ENCODE measurements around the gene MRPS14. TPM values are rescaled to one million over a fixed set of nuclear protein-coding genes. Genes with fewer than 3 reads are reported as not detected.

MRPS14 gene
- polyA plus RNA-seq, 1 experiment: 22.4 TPM

GRCh38 chr1:174999216-174999935 is 23.8 kb downstream of the MRPS14 start:
- ChIA-PET CTCF (interaction anchor here (0.6 to 1.9 kb wide), 20 partner anchors 10 to 245 kb away, joined by 3 to 10 read pairs (median 3); partner anchors contain the start of gene MRPS14), POLR2A (interaction anchor here (0.7 to 1.3 kb wide), 3 partner anchors 11 to 210 kb away, joined by 3 to 5 read pairs (median 3); partner anchors contain the start of gene MRPS14)
- TF ChIP-seq CTCF (IDR thresholded peaks at IDR 0.05; ENCODE audit: insufficient read depth, low read depth, low read length): no peak
- Histone ChIP-seq H3K36me3 (ENCODE audit: control insufficient read depth, insufficient read depth, low read length) (no peaks in the 10 kb centered on the region), H3K4me3 (ENCODE audit: low read depth, low read length) (peak overlapping the region; percentile 94), H3K27me3 (ENCODE audit: control insufficient read depth, insufficient read depth, low read length) (no peaks in the 10 kb centered on the region)
- peak; percentile 99 for DNase-seq (ENCODE audit: low read depth)

GRCh38 chr1:174998569-174999215 is 24.5 kb downstream of the MRPS14 start:
- ChIA-PET POLR2A (interaction anchor here (1.0 to 1.3 kb wide), 2 partner anchors 24 to 209 kb away, joined by 3 to 5 read pairs; partner anchors contain the start of gene MRPS14), CTCF (interaction anchor here (0.6 to 1.9 kb wide), 18 partner anchors 9 to 234 kb away, joined by 3 to 10 read pairs (median 3); no protein-coding TSS in a partner anchor)
- no peaks in the 10 kb centered on the region for H3K36me3 ChIP-seq (ENCODE audit: control insufficient read depth, insufficient read depth, low read length)
- peak; percentile 76 for TF ChIP-seq CTCF (IDR thresholded peaks at IDR 0.05; ENCODE audit: insufficient read depth, low read depth, low read length)
- DNase-seq (ENCODE audit: low read depth): no peak
- H3K4me3 ChIP-seq (ENCODE audit: low read depth, low read length): peak overlapping the region; percentile 94
- H3K27me3 ChIP-seq (ENCODE audit: control insufficient read depth, insufficient read depth, low read length): no peaks in the 10 kb centered on the region

- ChIA-PET POLR2A (no interaction called here), CTCF (interaction anchor here (0.8 kb wide), 2 partner anchors 11 to 226 kb away, joined by 3 to 4 read pairs; no protein-coding TSS in a partner anchor)
- Histone ChIP-seq H3K4me3 (ENCODE audit: low read depth, low read length) (no peak overlapping the region), H3K36me3 (ENCODE audit: control insufficient read depth, insufficient read depth, low read length) (no peaks in the 10 kb centered on the region), H3K27me3 (ENCODE audit: control insufficient read depth, insufficient read depth, low read length) (no peaks in the 10 kb centered on the region)
- DNase-seq (ENCODE audit: low read depth): no peak
- TF ChIP-seq CTCF (IDR thresholded peaks at IDR 0.05; ENCODE audit: insufficient read depth, low read depth, low read length): no peak
Observed at GRCh38 chr1:174997041-174997440, 26.2 kb downstream of the MRPS14 start.

GRCh38 chr1:174996476-174996875 is 26.7 kb downstream of the MRPS14 start:
- no peaks in the 10 kb centered on the region for H3K27me3 ChIP-seq (ENCODE audit: control insufficient read depth, insufficient read depth, low read length)
- H3K36me3 ChIP-seq (ENCODE audit: control insufficient read depth, insufficient read depth, low read length): no peaks in the 10 kb centered on the region
- no peak for TF ChIP-seq CTCF (IDR thresholded peaks at IDR 0.05; ENCODE audit: insufficient read depth, low read depth, low read length)
- POLR2A ChIA-PET: interaction anchor here (0.7 kb wide), 1 partner anchor 18 kb away, joined by 3 read pairs; no protein-coding TSS in a partner anchor
- H3K4me3 ChIP-seq (ENCODE audit: low read depth, low read length): no peak overlapping the region
- no peak for DNase-seq (ENCODE audit: low read depth)
- CTCF ChIA-PET: interaction anchor here (0.8 to 0.9 kb wide), 3 partner anchors 9 to 227 kb away, joined by 3 to 4 read pairs (median 3); no protein-coding TSS in a partner anchor

GRCh38 chr1:174995916-174996315 is 27.3 kb downstream of the MRPS14 start:
- Histone ChIP-seq H3K4me3 (ENCODE audit: low read depth, low read length) (no peak overlapping the region), H3K36me3 (ENCODE audit: control insufficient read depth, insufficient read depth, low read length) (no peaks in the 10 kb centered on the region), H3K27me3 (ENCODE audit: control insufficient read depth, insufficient read depth, low read length) (no peaks in the 10 kb centered on the region)
- DNase-seq (ENCODE audit: low read depth): no peak
- no peak for TF ChIP-seq CTCF (IDR thresholded peaks at IDR 0.05; ENCODE audit: insufficient read depth, low read depth, low read length)
- POLR2A ChIA-PET: interaction anchor here (0.7 kb wide), 1 partner anchor 18 kb away, joined by 3 read pairs; no protein-coding TSS in a partner anchor
- CTCF ChIA-PET: interaction anchor here (0.9 kb wide), 2 partner anchors 9 to 227 kb away, joined by 3 read pairs; no protein-coding TSS in a partner anchor
